DMS 273 treated with DMSO at 0.1 percent for 48 hours (cell line): ENCODE data around the gene PRKAR1B.
A peak's percentile ranks its signal among the peaks of the same experiment; 100 is the strongest.

Experiments used
- DNase-seq: peaks from one replicate; lab custom pipeline; 2025; lab: John Stamatoyannopoulos, UW

The PRKAR1B gene

DNA sequence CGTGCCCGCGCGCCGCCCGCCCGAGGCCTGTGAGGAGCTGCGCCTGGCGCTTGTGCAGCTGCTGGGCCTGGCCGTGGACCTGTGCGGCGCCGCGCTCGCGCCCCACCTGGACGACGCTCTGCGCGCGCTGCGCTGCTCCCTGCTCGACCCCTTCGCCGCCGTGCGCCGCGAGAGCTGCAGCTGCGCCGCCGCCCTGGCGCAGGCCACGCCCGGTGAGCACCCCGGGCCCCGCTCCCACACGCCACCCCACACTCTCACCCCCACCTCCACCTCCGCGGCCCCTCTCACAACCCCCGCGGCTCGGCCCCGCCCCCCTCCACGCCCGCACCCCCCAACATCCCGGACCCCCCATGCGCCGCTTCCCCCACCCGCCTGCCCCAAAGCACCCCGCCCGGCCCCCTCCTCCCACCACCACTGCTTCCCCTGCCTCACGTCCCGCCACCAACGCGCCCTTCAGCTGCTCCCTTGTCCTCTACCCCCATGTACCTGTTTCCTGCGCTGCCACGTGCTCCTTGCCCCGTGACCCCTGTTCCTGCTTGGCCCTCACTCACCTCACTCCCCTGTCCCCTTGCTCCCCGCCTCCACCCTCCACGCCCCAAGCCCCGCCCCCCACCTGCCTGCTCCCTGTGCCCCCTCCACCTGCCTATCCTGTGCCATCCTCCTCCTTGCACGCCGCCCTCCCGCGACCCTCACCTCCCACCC is at the start of gene PRKAR1B:
Gene PRKAR1B, minus strand, starts transcription at position 178 of the 702 bp plus-strand sequence. CDS start 15,776 bp downstream, outside the sequence.
- DNase-seq: no peak

DNA sequence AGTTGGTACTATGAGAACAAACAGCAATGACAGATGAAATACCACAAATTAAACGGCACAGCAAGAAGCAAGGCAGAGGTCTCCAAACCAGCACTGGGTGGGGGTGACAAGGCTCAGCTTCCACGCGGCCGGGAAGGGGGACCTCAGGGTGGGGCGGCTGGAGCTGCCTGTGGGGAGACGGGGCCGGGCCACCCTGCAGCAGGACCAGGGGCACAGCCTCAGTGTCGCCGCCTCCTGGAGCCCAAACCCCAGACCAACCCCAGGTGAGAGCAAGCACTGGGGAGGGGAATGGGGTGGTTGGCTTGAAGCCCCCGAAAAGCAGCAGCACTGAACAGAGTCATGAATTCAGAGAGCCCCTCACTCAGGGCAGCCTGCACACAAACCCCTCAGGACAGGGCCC is 49.3 kb upstream of the PRKAR1B start:
- DNase-seq: no peak

DNA sequence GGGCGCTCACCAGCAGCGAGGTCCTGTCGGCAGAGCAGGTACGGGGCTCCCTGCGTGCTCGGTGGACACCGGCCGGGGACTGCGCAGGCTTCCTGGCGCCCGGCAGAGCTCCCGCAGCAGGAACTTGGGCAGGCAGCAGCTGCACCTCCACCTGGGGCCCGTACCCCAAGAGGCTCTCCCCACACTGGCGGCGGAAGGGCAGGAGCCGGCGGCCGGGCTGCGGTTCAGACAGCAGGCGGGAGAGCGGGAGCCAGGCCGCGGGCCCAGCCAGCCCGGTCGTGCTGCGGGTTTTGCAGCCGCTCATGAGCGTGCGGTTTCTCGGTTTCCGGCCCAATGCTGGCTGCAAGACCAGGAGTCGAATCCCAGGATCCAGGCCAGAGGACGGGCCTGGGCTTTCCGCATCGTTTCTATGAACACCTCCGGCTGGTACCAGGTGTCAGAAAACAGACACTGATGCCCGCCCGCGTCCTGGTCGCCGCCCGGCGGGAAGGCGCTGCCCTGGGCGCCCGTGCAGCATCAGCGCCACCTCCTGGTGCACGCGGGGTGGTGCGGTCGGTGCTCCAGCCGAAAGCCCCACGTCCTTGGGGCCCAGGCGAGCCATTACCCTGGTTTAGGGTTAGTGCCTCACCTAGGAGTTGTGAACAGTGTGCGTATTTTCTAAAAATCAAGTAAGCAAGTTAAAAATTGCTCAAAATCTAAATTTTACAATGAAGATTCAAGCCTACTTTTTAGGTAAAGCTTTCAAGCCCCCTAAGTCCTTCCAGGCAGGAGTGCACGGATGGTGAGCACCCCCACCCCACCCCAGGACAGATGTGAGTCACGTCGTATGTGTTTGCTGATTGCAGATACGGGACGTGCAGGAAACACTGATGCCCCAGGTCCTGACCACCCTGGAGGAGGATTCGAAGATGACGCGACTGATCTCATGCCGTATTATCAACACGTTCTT is 47.4 kb upstream of the PRKAR1B start:
- no peak for DNase-seq

DNA sequence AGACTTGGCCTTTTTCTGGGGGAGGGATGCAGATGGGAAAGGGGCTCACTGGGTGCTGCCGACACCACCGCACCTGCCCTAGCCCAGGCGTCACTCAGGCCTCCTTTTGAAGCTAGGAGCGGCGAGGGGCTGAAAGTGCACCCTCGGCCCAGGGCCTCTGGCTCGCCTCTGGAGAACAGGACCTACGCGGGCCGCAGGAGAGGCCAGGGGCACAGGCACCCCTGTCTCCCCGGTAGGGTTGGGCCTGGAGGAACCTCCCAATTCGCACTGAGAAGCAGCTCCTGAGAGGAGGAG is 46.5 kb upstream of the PRKAR1B start:
- no peak for DNase-seq

DNA sequence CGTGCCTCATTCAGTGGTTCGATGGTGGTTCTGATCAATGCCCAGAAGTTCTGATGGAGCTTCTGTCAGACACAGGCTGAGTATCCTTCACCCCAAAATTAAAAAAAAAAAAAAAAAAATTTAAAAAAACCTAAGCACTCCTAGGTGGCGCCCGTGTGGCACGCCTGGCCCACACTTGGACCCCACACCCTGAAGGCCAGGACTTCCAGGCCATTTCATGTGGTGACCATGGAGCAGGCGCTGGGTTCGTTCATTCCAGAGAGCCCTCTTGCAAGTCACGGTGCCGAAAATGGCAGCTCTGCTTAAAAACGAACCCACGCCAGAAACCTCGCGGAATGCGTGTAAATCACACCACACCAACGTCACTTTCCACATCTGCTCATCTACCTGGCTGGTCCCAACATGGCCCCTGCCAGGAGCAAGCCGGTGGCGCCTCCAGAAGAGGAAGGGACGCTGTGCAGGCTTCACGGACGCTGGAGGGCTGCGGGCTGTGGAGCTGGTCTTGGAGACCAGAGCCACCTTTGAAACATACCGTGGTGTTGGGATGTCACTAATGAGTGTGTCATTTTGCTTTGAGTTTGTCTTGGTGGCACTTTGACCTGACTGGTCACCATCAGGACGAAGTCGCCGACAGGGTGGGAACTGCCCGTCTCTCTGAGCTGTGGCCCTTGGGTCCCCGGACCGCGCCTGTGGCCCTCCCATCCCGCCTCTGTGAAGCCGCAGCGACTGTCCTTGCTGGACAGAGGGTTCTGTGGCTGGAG is 46.0 kb upstream of the PRKAR1B start:
- DNase-seq: no peak

DNA sequence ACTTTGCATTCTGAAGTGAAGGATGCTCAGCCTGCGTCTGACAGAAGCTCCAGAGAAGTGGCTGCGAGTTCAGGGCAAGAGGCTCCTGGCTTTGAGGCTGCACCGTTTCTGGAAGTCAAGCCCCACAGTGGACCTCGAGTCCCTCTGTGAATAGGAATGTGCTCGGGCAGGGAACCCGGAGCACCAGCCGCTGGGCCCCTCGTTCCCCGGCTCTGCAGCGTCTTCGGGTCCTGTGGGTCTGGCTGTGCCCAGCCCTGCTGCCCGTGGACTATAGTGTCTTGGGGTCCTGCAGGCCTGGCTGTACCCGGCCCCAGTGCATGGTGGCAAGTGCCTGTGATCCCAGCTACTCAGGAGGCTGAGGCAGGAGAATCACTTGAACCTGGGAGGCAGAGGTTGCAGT is 45.3 kb upstream of the PRKAR1B start:
- DNase-seq: no peak

DNA sequence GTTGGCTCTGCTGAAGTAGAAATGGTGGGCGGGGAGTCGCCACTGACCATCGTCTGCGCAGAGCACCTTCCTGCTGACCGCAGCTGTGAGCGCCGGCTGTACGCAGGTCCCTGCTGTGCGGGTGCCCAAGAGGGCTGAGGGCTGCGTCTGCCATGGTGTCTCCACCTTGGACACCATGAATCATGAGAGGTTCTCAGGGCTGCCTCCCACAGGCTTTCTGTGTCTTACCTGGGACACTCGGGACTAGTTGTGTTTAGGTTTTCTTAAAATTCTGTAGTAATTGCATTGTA is 44.9 kb upstream of the PRKAR1B start:
- no peak for DNase-seq

DNA sequence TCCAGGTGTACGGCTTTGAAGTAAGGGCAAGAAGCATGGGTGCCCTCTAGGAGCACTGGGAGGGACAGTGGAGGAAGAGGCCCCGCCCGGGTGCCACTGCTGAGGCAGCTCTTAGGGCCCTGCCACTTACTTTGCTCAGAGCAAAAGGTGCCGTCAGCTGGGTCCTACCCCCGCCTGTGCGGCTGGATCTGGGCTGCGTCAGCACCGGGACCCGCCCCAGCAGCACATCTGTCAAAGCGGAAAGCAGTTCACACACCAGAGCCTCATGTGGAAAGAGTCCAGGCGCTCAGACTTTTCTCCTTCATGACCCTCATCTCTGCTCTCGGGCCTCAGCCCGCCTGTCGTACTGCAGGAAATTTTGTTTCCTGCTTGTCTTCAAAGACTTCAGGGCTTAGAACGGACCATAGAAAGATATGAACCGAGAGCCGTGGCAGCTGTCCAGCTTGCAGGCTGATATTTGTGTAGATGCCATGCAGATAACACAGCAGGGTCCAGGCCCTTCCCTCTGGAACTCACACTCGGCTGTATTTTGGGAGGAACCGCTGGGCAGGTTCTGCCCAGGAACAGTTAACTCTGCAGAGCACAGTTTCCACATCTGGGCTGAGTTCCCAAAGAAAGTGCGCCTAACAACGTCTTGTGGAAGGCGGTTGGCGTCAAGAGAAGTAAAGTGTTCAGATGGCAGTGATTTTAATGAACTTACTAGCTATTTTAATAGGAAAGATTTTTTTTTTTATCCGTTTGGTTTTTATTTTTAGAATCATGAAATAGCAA is 44.3 kb upstream of the PRKAR1B start:
- DNase-seq: peak; percentile 22

DNA sequence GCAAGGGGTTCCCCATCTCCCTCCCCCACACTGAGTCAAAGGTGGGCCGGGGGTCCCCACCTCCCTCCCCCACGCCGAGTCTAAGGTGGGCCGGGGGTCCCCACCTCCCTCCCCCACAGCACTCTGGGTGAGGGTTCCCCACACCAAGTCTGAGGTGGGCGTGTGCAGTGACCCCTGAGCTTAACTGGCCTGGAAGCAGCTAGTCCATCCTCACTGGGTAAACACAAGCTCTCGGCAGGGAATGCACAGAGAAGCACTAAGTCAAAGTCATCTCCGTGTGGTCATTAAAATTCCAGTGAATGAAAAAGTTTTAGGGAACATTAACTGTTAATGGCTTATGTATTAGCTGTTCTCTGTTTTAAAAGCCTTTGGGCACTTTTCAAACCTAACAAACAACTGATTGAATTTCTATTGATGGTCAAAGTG is 43.7 kb upstream of the PRKAR1B start:
- DNase-seq: no peak

DNA sequence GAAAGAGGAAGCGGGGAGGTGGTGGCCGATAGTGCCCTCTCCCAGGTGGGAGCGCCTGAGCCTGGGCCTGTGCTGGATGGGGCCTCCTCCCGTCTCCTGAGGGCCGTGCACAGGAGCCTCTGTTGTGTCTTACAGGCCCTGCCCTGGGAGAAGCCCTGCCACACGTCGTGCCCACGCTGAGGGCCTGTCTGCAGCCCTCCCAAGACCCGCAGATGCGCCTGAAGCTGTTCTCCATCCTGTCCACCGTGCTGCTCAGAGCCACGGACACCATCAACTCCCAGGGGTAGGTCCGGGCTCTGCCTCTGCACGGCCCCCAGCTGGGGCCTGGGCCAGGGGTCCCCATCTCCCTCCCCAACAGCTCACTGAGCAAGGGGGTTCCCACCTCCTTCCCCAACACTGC is 43.3 kb upstream of the PRKAR1B start:
- DNase-seq: no peak

DNA sequence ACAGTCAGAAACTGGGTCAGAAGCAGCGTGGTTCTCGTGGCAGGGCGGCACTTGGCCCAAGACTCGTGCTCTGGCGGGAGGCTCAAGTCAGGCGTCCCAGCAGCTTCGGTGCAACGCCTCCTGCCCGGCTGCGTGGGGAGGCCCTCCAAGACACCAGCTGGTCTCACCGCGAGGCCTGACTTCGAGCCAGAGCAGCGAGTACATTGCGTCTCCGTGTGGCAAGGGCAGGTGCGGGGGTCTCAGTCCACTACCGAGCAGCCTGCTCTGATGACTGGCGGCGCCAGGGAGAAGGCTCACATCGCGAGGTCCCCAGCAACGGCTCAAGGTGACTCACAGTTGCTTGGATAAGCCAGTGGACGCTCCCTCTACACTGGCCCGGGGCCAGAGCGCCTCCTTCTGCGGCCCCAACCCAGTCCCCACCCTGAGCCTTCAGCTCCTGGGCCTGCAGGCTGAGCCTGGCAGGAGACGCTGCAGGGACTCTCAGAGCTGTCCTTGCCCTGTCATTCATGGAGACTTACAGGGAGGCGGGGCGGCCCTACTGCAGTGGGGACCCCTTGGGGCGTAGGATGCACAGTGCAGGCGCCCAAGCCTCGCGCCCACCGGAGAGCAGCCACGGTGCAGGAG is 41.9 kb upstream of the PRKAR1B start:
- DNase-seq: peak; percentile 55

DNA sequence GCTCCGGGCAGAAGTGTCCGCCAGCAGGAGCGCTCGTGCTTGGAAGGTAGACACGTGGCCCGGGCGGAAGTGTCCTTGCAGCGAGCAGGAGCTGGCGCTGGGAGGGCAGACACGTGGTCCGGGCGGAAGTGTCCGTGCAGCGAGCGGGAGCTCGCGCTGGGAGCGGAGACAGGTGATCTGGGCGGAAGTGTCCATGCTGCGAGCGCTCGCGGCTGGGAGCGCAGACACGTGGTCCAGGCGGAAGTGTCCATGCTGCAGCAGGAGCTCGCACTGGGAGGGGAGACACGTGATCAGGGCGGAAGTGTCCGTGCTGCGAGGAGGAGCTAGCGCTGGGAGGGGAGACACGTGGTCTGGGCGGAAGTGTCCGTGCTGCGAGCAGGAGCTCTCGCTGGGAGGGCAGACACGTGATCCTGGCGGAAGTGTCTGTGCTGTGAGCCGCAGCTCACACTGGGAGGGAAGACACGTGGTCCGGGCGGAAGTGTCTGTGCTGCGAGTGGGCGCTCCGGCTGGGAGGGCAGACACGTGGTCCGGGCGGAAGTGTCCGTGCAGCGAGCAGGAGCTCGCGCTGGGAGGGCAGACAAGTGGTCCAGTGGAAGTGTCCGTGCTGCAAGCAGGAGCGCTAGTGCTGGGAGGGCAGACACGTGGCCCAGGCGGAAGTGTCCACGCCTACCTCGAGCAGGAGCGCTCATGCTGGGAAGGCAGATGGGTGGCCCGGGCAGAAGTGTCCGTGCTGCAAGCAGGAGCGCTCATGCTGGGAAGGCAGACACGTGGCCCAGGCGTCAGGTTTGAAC is 41.1 kb upstream of the PRKAR1B start:
- DNase-seq: peak; percentile 98

DNA sequence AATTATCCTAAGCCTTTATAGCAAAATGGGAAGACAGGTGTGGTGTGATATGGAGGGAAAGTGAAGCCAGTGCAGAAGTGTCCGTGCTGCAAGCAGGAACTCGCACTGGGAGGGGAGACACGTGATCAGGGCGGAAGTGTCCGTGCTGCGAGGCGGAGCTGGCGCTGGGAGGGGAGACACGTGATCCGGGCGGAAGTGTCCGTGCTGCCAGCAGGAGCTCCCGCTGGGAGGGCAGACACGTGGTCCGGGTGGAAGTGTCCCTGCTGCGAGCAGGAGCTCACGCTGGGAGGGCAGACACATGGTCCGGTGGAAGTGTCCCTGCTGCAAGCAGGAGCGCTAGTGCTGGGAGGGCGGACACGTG is 40.5 kb upstream of the PRKAR1B start:
- peak; percentile 95 for DNase-seq

DNA sequence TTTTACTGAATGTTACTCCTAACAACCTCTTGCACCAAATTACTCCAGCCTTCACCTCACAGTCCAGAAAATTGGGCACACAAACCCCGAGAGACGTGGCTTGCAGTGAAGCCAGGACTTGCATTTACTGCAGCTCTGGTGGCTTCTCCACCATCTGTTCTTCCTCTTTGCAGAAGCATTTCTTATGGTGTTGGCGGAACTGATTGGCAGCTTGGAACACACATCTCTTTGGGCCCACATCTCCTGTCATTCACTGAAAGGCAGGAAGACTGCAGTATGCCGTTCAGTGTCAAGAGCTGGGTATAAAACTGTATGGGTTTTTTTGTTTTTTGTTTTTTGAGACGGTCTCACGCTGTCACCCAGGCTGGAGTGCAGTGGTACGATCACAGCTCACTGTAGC is 38.3 kb upstream of the PRKAR1B start:
- DNase-seq: no peak

DNA sequence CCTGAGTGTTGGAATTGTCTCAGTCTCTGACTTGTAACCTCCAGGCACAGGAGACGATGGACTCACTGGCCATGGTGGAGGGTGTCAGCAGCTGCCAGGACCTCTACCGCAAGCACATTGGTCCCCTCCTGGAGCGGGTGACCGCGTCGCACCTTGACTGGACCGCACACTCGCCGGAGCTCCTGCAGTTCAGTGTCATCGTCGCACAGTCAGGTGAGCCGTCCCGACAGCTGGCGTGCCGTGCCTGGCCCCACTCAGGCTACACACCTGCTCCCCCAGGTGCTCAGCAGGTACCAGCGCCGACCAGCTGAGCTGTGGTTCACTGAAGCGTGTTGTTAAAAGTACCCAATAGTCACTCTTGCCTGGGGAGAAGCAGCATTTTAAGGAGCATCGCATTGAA is 36.7 kb upstream of the PRKAR1B start:
- DNase-seq: no peak

DNA sequence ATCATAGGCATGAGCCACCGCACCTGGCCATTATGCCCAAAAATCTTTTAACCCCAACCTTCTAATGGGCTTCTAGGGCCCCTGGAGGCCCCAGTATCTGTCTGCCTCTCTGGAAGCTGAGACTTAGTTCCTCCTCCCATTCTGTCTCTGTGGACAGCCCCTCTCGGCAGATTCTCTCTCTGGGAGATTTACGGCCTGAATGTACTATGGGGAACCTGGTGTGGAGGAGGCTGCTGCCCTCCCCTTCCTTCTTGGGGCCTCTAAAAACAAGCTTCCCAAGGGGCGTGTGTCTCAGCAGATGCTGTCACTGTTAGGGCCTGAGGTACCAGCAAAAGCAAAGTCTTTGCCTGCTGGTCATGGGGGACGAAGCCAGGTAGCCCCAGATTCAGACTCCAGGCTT is 35.8 kb upstream of the PRKAR1B start:
- DNase-seq: no peak

DNA sequence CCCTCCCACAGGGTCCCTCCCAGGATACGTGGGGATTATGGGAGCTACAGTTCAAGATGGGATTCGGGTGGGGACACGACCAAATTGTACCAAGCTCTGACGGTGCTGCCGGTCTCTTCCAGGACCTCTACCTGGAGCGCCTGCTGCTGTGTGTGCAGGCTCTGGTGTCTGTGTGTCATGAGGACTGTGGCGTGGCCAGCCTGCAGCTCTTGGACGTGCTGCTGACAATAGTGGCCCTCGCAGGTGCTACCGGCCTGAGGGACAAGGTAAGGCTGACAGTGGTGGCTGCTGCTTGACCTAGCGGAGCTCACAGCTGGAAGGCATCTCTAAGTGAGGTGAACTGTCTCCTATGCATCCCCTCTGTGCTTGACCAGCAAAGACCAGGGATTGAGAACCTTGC is 34.5 kb upstream of the PRKAR1B start:
- no peak for DNase-seq

DNA sequence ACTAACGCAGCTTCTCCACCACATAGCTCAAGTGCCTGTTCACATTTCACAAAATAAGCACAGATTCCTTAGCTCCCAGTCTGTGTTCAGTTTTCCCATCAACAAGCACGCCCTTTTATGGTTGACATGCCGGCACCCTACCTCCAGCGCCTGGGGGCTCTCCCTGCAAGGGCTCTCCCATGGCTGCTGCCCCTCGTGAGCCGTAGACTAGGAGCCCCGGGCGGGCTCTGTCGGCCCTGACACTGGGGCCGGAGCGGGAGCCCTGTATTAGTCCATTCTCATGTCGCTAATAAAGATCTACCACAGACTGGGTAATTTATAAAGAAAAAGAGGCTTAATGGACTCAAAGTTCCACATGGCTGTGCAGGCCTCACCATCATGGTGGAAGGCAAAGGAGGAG is 34.0 kb upstream of the PRKAR1B start:
- DNase-seq: no peak

DNA sequence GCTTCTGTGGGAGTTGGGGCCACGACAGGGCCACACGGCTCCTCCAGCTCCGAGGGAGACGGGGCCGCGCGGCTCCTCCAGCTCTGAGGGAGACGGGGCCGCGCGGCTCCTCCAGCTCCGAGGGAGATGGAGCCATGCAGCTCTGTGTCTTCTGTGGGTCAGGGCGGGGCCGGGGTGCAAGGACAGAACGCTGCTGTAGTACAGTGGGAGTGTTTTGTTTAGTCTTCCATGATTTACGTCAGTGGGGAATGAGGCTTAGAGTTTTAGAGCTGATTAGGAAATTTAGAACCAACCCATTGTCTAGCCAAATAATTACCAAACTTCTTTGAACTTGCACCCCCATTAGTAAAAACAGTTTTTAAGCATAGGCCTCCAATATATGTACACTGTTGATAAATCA is 32.9 kb upstream of the PRKAR1B start:
- no peak for DNase-seq

DNA sequence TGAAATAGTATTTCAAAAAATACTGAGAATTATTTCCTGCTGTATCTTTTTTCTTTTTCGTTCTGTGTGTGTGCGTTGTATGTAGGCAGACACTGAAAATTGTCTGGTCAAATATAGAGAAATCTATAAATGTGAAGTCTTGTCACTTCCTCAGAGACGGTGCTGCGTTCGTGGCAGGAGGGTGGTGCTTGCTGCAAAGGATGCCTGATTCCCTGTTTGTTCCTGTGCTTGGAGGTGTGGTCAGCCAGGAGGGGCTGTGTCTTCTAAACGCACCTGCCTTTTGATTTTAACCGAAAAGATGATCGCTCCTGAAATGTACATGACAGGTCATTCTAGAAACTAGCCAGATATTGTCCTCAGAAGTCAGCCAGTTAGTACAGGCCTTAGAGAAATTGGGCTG is 32.5 kb upstream of the PRKAR1B start:
- DNase-seq: no peak

DNA sequence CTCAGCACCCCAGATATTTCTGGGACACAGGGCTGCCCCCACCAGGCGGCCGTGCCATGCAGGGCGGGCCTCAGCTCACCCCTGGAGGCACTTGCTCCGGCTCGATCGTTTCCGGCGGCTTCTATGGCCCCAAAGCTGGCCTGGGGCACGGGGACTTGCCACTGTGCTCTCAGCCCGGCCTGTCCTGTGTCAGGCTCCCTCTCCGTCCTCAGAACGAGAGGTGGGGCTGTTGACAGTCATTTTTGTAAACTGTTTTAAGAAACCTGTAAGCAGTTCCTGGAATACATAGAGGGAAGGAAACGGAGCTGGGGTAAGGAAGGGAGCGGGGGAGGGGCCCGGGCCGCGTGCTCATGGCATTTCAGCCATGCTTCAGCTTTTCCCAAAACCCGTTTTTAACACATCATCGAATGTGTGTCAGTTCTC is 30.7 kb upstream of the PRKAR1B start:
- no peak for DNase-seq
